HFFc6 (cell line): ENCODE data around the gene SRRM1. TPM values are rescaled to one million over a fixed set of nuclear protein-coding genes. Genes with fewer than 3 reads are reported as not detected.
A peak's percentile ranks its signal among the peaks of the same experiment; 100 is the strongest.
"Not testable (repeated sequence)": the region's sequence is repeated elsewhere in the genome, so short reads cannot be mapped to it uniquely, and the experiment has no call there.

Experiments used
- DNase-seq: peaks from one replicate; pipeline ENCODE4 v3.0.0-alpha.2; 2018
- H3K27ac Mint-ChIP-seq: 2 replicates; pipeline ENCODE4 v1.8.0; 2020; ENCODE audit warnings: mild to moderate bottlenecking, mixed read lengths
- H3K27me3 Mint-ChIP-seq: 2 replicates; pipeline ENCODE4 v1.8.0; 2021; ENCODE audit warnings: mild to moderate bottlenecking, moderate library complexity, mixed read lengths; ENCODE audit not compliant: insufficient read depth
- H3K36me3 Mint-ChIP-seq: 2 replicates; pipeline ENCODE4 v1.8.0; 2021; ENCODE audit warnings: low read depth, mixed read lengths
- H3K4me1 Mint-ChIP-seq: 2 replicates; pipeline ENCODE4 v1.8.0; 2020; ENCODE audit warnings: low read depth, mixed read lengths
- H3K4me3 Mint-ChIP-seq: 2 replicates; pipeline ENCODE4 v1.8.0; 2020; ENCODE audit warnings: mild to moderate bottlenecking, moderate library complexity, mixed read lengths
- H3K9me3 Mint-ChIP-seq: 2 replicates; pipeline ENCODE4 v1.8.0; 2020; ENCODE audit warnings: mild to moderate bottlenecking, mixed read lengths
- total RNA-seq, 6 experiments: library from RNA; stranded (reverse); fragmentation: NEBNext Ultra II Directional; extraction: Animal tissue kit (Norgen Biotek cat#: 25700); gene quantifications; 2 replicates in 1 of 6; 3 replicates in 5 of 6; pipeline ENCODE4 v1.2.3, GENCODE V29; 2021
- TF ChIP-seq, protein P1 (sequence below): fragments of 200-600 bp; sonication (generic); IDR thresholded peaks from 2 replicates; pipeline ENCODE4 v1.5.0; 2021; ENCODE audit warnings: antibody characterized with exemption, mild to moderate bottlenecking

SRRM1 gene
- total RNA-seq, 6 experiments from 2014 or later, result 118 to 149 (median 134) TPM

DNA sequence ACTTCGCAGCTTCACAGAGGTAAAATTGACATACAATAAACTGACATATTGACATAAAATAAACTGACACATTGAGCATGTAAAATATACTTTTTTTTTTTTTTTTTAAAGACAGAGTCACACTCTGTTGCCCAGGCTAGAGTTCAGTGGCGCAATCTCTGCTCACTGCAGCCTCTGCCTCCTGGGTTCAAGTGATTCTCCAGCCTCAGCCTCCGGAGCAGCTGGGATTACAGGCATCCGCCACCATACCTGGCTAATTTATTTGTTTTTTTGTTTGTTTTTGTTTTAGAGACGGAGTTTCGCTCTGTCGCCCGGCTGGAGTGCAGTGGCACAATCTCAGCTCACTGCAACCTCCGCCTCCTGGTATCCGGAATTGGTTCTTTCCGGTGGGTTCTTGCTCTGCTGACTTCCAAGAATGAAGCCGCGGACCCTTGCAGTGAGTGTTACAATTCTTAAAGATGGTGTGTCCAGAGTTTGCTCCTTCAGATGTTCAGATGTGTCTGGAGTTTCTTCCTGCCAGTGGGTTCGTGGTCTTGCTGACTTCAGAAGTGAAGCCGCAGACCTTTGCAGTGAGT, 53.7 kb downstream of the SRRM1 start:
- Mint-ChIP-seq H3K9me3 (0 out of 2 replicates have a peak, but pooled peaks cover 7% of the 10 kb centered on the region), H3K4me3 (no peak overlapping the region), H3K36me3 (peaks cover 6% of the 10 kb centered on the region; the same call in 1 of the 2 replicates), H3K4me1 (peaks cover 29% of the 10 kb centered on the region), H3K27me3 (peaks cover 1% of the 10 kb centered on the region; the same call in 1 of the 2 replicates), H3K27ac (no peak overlapping the region)
- TF ChIP-seq, protein P1, sequence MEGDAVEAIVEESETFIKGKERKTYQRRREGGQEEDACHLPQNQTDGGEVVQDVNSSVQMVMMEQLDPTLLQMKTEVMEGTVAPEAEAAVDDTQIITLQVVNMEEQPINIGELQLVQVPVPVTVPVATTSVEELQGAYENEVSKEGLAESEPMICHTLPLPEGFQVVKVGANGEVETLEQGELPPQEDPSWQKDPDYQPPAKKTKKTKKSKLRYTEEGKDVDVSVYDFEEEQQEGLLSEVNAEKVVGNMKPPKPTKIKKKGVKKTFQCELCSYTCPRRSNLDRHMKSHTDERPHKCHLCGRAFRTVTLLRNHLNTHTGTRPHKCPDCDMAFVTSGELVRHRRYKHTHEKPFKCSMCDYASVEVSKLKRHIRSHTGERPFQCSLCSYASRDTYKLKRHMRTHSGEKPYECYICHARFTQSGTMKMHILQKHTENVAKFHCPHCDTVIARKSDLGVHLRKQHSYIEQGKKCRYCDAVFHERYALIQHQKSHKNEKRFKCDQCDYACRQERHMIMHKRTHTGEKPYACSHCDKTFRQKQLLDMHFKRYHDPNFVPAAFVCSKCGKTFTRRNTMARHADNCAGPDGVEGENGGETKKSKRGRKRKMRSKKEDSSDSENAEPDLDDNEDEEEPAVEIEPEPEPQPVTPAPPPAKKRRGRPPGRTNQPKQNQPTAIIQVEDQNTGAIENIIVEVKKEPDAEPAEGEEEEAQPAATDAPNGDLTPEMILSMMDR, result no peak
- DNase-seq, result no peak

DNA sequence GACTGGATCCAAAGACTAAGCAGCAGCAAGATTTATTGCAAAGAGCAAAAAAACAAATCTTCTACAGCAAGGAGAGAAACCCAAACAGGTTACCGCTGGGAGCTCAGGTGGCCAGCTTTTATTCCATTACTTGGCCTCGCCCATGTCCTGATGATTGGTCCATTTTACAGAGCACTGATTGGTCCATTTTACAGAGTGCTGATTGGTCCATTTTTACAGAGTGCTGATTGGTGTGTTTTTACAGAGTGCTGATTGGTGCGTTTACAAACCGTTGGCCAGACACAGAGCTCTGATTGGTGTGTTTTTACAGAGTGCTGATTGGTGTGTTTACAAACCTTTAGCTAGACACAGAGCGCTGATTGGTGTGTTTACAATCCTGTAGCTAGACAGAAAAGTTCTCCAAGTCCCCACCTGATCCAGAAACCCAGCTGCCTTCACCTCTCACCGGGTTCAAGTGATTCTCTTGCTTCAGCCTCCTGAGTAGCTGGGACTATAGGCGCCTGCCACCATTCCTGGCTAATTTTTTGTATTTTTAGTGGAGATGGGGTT, 54.4 kb downstream of the SRRM1 start:
- H3K27ac Mint-ChIP-seq, H3K4me3 Mint-ChIP-seq, DNase-seq, H3K27me3 Mint-ChIP-seq, H3K36me3 Mint-ChIP-seq, H3K9me3 Mint-ChIP-seq: not testable (repeated sequence)
- H3K4me1 Mint-ChIP-seq, result peaks cover 30% of the 10 kb centered on the region

DNA sequence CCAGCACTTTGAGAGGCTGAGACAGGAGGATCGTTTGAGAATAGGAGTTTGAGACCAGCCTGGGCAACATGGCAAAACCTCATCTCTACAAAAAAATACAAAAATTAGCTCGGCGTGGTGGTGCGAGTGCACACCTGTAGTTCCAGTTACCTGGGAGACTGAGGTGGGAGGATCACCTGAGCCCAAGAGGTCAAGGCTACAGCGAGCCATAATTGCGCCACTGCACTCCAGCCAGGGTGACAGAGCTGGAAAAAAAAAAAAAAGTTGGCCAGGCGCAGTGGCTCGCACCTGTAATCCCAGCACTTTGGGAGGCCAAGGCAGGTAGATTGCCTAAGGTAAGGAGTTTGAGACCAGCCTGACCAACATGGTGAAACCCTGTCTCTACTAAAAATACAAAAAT, 55.2 kb downstream of the SRRM1 start:
- not testable (repeated sequence) for H3K4me3 Mint-ChIP-seq, H3K27me3 Mint-ChIP-seq, H3K9me3 Mint-ChIP-seq, H3K36me3 Mint-ChIP-seq, DNase-seq, H3K27ac Mint-ChIP-seq
- H3K4me1 Mint-ChIP-seq, result peaks cover 32% of the 10 kb centered on the region

DNA sequence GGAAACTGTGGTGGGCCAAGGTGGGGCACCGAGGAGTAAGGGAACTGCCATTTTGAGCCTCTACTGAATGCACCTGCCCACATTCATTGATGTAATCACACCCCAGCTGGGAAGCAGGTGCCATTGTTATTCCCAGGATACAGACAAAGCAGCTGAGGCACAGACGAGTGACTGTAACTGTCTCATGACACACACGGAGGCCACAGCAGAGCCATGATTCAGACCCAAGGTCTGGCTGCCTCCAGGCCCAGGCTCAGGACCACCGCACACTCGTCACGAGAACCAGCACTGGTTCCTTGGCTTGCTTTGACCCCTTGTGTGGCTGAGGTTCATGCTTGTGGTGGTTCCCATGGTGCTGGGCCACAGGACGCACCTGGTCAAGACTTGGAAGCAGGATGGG, 56.5 kb downstream of the SRRM1 start:
- no peak overlapping the region for H3K4me3 Mint-ChIP-seq
- H3K4me1 Mint-ChIP-seq, result peaks cover 28% of the 10 kb centered on the region
- DNase-seq, result no peak
- TF ChIP-seq, protein P1, result no peak
- H3K27ac Mint-ChIP-seq, result no peak overlapping the region
- no peaks in the 10 kb centered on the region; the same call in 1 of the 2 replicates for H3K27me3 Mint-ChIP-seq
- 0 out of 2 replicates have a peak, but pooled peaks cover 7% of the 10 kb centered on the region for H3K9me3 Mint-ChIP-seq
- peaks cover 6% of the 10 kb centered on the region; the same call in 1 of the 2 replicates for H3K36me3 Mint-ChIP-seq

DNA sequence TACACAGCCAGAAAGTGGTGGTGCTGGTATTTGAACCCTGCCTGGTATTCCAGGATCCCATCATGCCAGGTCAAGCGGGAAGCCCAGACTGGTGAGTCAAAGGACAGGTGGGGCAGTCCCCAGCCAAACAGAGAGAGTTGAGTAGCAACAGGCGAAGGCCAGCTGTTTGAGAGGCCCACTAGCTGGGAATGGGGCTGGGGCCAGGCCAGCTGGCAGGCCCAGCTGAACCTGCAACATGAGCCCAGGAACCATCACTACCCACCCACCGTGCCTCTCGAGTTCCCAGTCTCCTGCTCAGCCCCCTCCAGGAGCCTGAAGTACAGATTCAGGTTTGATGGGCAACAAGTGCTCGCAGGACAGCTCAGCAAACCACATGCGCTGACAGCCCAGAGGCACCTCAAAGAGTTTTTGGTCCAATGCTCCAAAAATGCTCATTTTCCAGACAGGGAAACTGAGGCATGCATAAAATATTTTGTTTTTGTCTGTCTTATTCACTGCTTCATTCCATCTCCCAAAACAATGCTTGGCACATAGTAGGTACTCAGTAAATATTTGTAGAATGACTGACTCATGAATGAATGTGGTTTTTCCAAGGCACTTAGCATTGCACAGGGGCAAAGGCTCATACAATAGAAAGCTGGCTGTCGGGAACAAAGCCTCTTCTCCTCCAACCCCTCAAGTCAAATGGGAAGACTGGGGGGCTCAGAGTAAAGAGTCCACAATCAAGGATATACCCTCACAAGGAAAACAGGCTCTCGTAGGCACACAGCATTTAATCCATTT, 59.6 kb downstream of the SRRM1 start:
- Mint-ChIP-seq H3K27ac (no peak overlapping the region), H3K36me3 (no peaks in the 10 kb centered on the region), H3K4me3 (no peak overlapping the region), H3K27me3 (no peaks in the 10 kb centered on the region; the same call in none of the 2 replicates), H3K9me3 (0 out of 2 replicates have a peak, but pooled peaks cover under 1% of the 10 kb centered on the region), H3K4me1 (peaks cover 43% of the 10 kb centered on the region)
- DNase-seq, result no peak
- TF ChIP-seq, protein P1, result no peak

DNA sequence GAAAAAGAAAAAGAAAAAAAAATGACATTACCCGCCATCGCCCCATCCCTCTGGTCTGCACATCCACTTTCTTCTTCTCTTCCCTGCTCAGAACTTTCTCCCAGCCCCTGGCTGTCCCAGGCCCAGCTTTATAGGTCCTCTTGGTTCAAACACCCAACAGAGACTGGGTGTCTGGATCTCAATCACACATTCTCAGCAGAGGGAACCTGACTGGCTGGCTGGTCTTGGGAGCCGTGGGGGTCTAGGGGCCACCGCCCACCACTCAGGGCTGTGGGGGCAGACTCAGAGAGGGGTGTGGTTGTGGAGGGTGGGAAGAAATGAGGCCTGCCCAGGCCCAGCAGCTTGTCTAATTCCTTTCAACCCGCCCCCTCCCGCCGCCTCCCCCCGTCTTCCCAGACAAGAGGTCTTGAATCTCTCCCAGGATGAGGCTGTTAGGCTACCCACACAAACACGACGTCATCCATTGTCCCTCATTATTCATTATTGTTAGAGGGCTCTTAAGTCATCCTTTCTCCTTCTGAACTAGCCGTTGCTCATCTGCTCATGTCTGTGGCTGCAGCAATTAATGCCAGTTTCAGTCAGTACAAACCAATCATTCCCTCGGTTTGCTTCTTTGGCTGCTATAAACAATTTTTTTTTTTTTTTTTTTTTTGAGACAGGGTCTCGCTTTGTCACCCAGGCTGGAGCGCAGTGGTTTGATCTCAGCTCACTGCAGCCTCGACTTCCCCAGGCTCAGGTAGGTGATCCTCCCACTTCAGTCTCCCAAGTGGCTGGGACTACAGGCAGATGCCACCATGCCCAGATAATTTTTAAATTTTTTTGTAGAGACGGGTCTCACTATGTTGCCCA, 61.5 kb downstream of the SRRM1 start:
- H3K4me1 Mint-ChIP-seq, result peaks cover 52% of the 10 kb centered on the region
- H3K27ac Mint-ChIP-seq, result peak overlapping the region; percentile 36; the same call in 1 of the 2 replicates
- TF ChIP-seq, protein P1, result no peak
- no peaks in the 10 kb centered on the region for H3K36me3 Mint-ChIP-seq
- DNase-seq, result peak; percentile 68
- no peaks in the 10 kb centered on the region for H3K9me3 Mint-ChIP-seq
- H3K4me3 Mint-ChIP-seq, result no peak overlapping the region
- H3K27me3 Mint-ChIP-seq, result no peaks in the 10 kb centered on the region; the same call in none of the 2 replicates
